K562 (cell line): ENCODE data around the gene DCAF12. TPM values are rescaled to one million over a fixed set of nuclear protein-coding genes. Genes with fewer than 3 reads are reported as not detected.
A peak's percentile ranks its signal among the peaks of the same experiment; 100 is the strongest.

Experiments
- BACH1 ChIP-seq: fragments of 200-800 bp; sonication (Bioruptor generic); IDR thresholded peaks from 2 replicates; pipeline ENCODE4 v1.6.1; 2016; ENCODE audit warnings: missing genetic modification characterization, missing compliant biosample characterization
- BRF1 ChIP-seq: IDR thresholded peaks from 3 replicates; pipeline ENCODE4 v1.6.1; 2011; ENCODE audit warnings: borderline replicate concordance, mild to moderate bottlenecking; ENCODE audit not compliant: insufficient read length; ENCODE audit errors: extremely low read depth
- EWSR1 ChIP-seq: fragments of 450-650 bp; IDR thresholded peaks from 2 replicates; pipeline ENCODE4 v1.6.1; 2018; ENCODE audit warnings: borderline replicate concordance, mild to moderate bottlenecking, low read depth, moderate library complexity; ENCODE audit not compliant: partially characterized antibody
- FOXA1 ChIP-seq: fragments of 450-650 bp; IDR thresholded peaks from 2 replicates; pipeline ENCODE4 v1.6.1; 2016; ENCODE audit warnings: mild to moderate bottlenecking, borderline replicate concordance
- FOXA3 ChIP-seq, 2 experiments: fragments of 450-650 bp in 1 of 2; sonication (generic) in 1 of 2; formaldehyde crosslinking; IDR thresholded peaks in 1 of 2; conservative IDR thresholded peaks in 1 of 2; 2 replicates each; pipeline versions ENCODE4 v1.4.0 to v1.8.0; 2020 to 2022; ENCODE audit warnings: mild to moderate bottlenecking in 2 of 2, missing genetic modification reagents in 1 of 2
- FOXJ2 ChIP-seq: fragments of 200-800 bp; sonication (Bioruptor generic); IDR thresholded peaks from 2 replicates; pipeline ENCODE4 v1.6.1; 2016; ENCODE audit warnings: missing genetic modification characterization, missing compliant biosample characterization
- HNRNPUL1 ChIP-seq: fragments of 200-400 bp; formaldehyde crosslinking; IDR thresholded peaks from 2 replicates; pipeline ENCODE4 v1.6.1; 2017; ENCODE audit warnings: low read length
- KAT8 ChIP-seq: fragments of 450-650 bp; IDR thresholded peaks from 2 replicates; pipeline ENCODE4 v1.6.1; 2016; ENCODE audit warnings: low read depth, mild to moderate bottlenecking
- NCOA1 ChIP-seq: fragments of 450-650 bp; IDR thresholded peaks from 2 replicates; pipeline ENCODE4 v1.6.1; 2016; ENCODE audit warnings: low read depth
- NCOA2 ChIP-seq, 2 experiments: fragments of 450-650 bp; IDR thresholded peaks; 2 replicates each; pipeline ENCODE4 v1.6.1; 2018; ENCODE audit warnings: mild to moderate bottlenecking in 2 of 2, moderate library complexity in 1 of 2; ENCODE audit not compliant: partially characterized antibody in 2 of 2
- NFE2L1 ChIP-seq: fragments of 450-650 bp; IDR thresholded peaks from 2 replicates; pipeline ENCODE4 v1.6.1; 2016; ENCODE audit warnings: missing genetic modification characterization, low read depth, mild to moderate bottlenecking, missing compliant biosample characterization, moderate library complexity, borderline replicate concordance
- NR2F6 ChIP-seq: fragments of 450-650 bp; formaldehyde crosslinking; IDR thresholded peaks from 2 replicates; pipeline ENCODE4 v1.4.0; 2020; ENCODE audit warnings: mild to moderate bottlenecking
- POLR2H ChIP-seq: IDR thresholded peaks from 2 replicates; pipeline ENCODE4 v1.6.1; 2016; ENCODE audit warnings: missing genetic modification characterization, low read depth, mild to moderate bottlenecking, control low read depth, missing compliant biosample characterization, moderate library complexity
- RAD21 ChIP-seq, 2 experiments: fragments of 250-450 bp in 1 of 2; fragments of 450-650 bp in 1 of 2; sonication (Bioruptor Pico) in 1 of 2; formaldehyde crosslinking in 1 of 2; IDR thresholded peaks in 1 of 2; conservative IDR thresholded peaks in 1 of 2; 2 replicates each; pipeline versions ENCODE4 v1.4.0 to v1.8.0; 2020 to 2022; ENCODE audit warnings: mild to moderate bottlenecking in 2 of 2, moderate library complexity in 1 of 2
- RBM39 ChIP-seq: fragments of 200-400 bp; formaldehyde crosslinking; optimal IDR thresholded peaks from 2 replicates; pipeline ENCODE3; 2018; ENCODE audit warnings: low read depth, low read length
- TFAM ChIP-seq: fragments of 250-450 bp; sonication (Bioruptor Pico); conservative IDR thresholded peaks from 2 replicates; pipeline ENCODE4 v1.5.0; 2021; ENCODE audit warnings: mild to moderate bottlenecking, moderate library complexity
- YY1 ChIP-seq, 3 experiments: IDR thresholded peaks; 2 replicates each; pipeline ENCODE4 v1.6.1; 2011; ENCODE audit warnings: low read length in 2 of 3, mild to moderate bottlenecking in 2 of 3, moderate library complexity in 2 of 3, borderline replicate concordance in 1 of 3, control low read depth in 1 of 3, low read depth in 1 of 3; ENCODE audit not compliant: insufficient read depth in 3 of 3, insufficient replicate concordance in 2 of 3, control insufficient read depth in 1 of 3, insufficient read length in 1 of 3; ENCODE audit errors: extremely low read depth in 1 of 3
- ZC3H4 ChIP-seq: sonication (generic); formaldehyde crosslinking; IDR thresholded peaks from 2 replicates; pipeline ENCODE4 v1.9.0; 2021; ENCODE audit warnings: missing genetic modification reagents, borderline replicate concordance
- ZNF174 ChIP-seq: fragments of 250-450 bp; sonication (Bioruptor Pico); IDR thresholded peaks from 2 replicates; pipeline ENCODE4 v1.4.0; 2020; ENCODE audit warnings: mild to moderate bottlenecking
- ZNF780A ChIP-seq: fragments of 250-450 bp; sonication (Bioruptor Pico); IDR thresholded peaks from 2 replicates; pipeline ENCODE4 v1.5.0; 2021; ENCODE audit warnings: mild to moderate bottlenecking
- polyA plus RNA-seq, 8 experiments: library from polyadenylated mRNA; depleted of rRNA in 4 of 8; stranded (reverse) in 5 of 8; unstranded in 3 of 8; fragments of >200 nt; fragmentation: Nextera tagmentation in 2 of 8; fragmentation: Illumina TruSeq in 1 of 8; extraction: Ambion mirVana in 2 of 8; extraction: Trizol in 1 of 8; gene quantifications; 2 replicates each; pipeline versions ENCODE4 v1.2.1 to v1.2.3, GENCODE V29; 2011 to 2014; ENCODE audit warnings: inconsistent platforms in 1 of 8, missing spikeins in 1 of 8
- total RNA-seq, 7 experiments: library from RNA; depleted of rRNA in 6 of 7; stranded (reverse); fragments of >200 nt in 6 of 7; fragmentation: Illumina TruSeq in 2 of 7; extraction: Trizol in 2 of 7; gene quantifications; 2 replicates each; pipeline versions ENCODE4 v1.2.1 to v1.2.3, GENCODE V29; 2011 to 2021; ENCODE audit warnings: low replicate concordance in 1 of 7
- TF ChIP-seq, protein P1 (sequence below): fragments of 450-650 bp; IDR thresholded peaks from 2 replicates; pipeline ENCODE4 v1.6.1; 2016; ENCODE audit warnings: antibody characterized with exemption
- TF ChIP-seq, protein P2 (sequence below): sonication (generic); formaldehyde crosslinking; IDR thresholded peaks from 2 replicates; pipeline ENCODE4 v1.8.1; 2023; ENCODE audit warnings: mild to moderate bottlenecking, missing genetic modification reagents

The DCAF12 gene
- total and polyA plus RNA-seq, 9 of the 15 experiments (the other 6 are each of a cell fraction or from before 2014, with no cell fraction given) = 10.9 to 59.6 (median 30.8) TPM

DNA sequence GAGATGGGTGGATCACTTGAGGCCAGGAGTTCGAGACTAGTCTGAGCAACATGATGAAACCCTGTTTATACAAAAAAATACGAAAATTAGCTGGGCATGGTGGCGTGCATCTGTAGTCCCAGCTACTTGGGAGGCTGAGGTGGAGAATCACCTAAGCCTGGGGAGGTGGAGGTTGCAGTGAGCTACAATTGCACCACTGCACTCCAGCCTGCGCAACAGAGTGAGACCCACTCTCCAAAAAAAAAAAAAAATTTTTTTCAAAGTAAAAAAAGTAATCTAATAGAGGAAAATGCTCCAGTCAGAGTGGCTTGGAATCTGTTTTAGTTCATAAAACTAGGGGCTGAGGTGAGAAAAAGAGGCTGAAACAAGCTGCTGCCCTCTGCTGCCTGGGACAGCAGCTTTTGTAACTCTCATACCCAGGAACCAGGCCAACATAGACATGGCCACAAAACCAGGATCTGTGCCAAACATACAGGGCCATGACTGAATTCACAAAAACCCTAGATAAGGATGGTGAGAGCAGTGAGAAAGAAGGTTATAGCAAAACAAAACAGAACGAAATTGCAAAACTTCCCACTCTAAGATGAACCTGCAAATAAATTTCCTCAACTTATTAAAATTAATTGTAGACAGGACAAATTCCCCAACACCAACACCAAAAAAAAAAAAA, 13.1 kb upstream of the DCAF12 start (continued):
- TF ChIP-seq NCOA2 (IDR thresholded peaks at IDR 0.05; ENCODE audit: partially characterized antibody in 2 of 2) (no peak), KAT8 (no peak), BRF1 (no peak), FOXA3 (CRISPR knock-in tag; conservative IDR thresholded peaks at IDR 0.05 in 1 of 2, IDR thresholded peaks at IDR 0.05 in 1 of 2) (no peak), FOXJ2 (tag) (0 out of 2 replicates have a peak, but pooled peaks have one; percentile 20), ZNF780A (CRISPR knock-in tag) (no peak), HNRNPUL1 (no peak), ZC3H4 (CRISPR knock-in tag) (no peak), EWSR1 (no peak), RAD21 (CRISPR knock-in tag; conservative IDR thresholded peaks at IDR 0.05 in 1 of 2, IDR thresholded peaks at IDR 0.05 in 1 of 2) (peak; percentile 30 to 31; a peak in 2 of 4 replicates), ZNF174 (CRISPR knock-in tag) (no peak), YY1 (IDR thresholded peaks at IDR 0.05; ENCODE audit: borderline replicate concordance in 1 of 3, control insufficient read depth in 1 of 3, extremely low read depth in 1 of 3, insufficient read depth in 3 of 3, insufficient read length in 1 of 3, insufficient replicate concordance in 2 of 3, low read depth in 1 of 3, low read length in 2 of 3) (no peak), NCOA1 (no peak), NFE2L1 (tag) (no peak), NR2F6 (CRISPR knock-in tag) (no peak), POLR2H (tag) (no peak), RBM39 (no peak), BACH1 (tag) (no peak), TFAM (no peak), FOXA1 (no peak)
- TF ChIP-seq, protein P1, sequence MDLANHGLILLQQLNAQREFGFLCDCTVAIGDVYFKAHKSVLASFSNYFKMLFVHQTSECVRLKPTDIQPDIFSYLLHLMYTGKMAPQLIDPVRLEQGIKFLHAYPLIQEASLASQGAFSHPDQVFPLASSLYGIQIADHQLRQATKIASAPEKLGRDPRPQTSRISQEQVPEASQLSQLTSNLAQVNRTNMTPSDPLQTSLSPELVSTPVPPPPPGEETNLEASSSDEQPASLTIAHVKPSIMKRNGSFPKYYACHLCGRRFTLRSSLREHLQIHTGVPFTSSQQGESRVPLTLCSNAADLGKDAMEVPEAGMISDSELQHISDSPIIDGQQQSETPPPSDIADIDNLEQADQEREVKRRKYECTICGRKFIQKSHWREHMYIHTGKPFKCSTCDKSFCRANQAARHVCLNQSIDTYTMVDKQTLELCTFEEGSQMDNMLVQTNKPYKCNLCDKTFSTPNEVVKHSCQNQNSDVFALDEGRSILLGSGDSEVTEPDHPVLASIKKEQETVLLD = no peak
- TF ChIP-seq, protein P2, sequence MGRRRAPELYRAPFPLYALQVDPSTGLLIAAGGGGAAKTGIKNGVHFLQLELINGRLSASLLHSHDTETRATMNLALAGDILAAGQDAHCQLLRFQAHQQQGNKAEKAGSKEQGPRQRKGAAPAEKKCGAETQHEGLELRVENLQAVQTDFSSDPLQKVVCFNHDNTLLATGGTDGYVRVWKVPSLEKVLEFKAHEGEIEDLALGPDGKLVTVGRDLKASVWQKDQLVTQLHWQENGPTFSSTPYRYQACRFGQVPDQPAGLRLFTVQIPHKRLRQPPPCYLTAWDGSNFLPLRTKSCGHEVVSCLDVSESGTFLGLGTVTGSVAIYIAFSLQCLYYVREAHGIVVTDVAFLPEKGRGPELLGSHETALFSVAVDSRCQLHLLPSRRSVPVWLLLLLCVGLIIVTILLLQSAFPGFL = no peak
